Measurements from ENCODE around the gene FZD7. TPM values are rescaled to one million over a fixed set of nuclear protein-coding genes. Genes with fewer than 3 reads are reported as not detected.

Gene FZD7
- total RNA-seq, 4 donors from 2014 or later = 3.8 to 24.7 (median 10.1) TPM

GRCh38 chr2:202036601-202037037 lies 3.0 kb downstream of the FZD7 start:
- no peak for ATAC-seq (ENCODE audit: low FRiP score)
- no peak for TF ChIP-seq CTCF (IDR thresholded peaks at IDR 0.05)
- DNase-seq (ENCODE audit: low spot score) = no peak

GRCh38 chr2:202037086-202037485 lies 3.4 kb downstream of the FZD7 start:
- ATAC-seq (ENCODE audit: low FRiP score) = no peak
- no peak for DNase-seq (ENCODE audit: low spot score)
- no peak for TF ChIP-seq CTCF (IDR thresholded peaks at IDR 0.05)

- no peak for ATAC-seq (ENCODE audit: low FRiP score)
- no peak for TF ChIP-seq CTCF (IDR thresholded peaks at IDR 0.05)
- no peak for DNase-seq (ENCODE audit: low spot score)
Measured at GRCh38 chr2:202038471-202039277, 5.0 kb downstream of the FZD7 start.

GRCh38 chr2:202039278-202040078 lies 5.8 kb downstream of the FZD7 start:
- no peak for ATAC-seq (ENCODE audit: low FRiP score)
- DNase-seq (ENCODE audit: low spot score) = no peak
- no peak for TF ChIP-seq CTCF (IDR thresholded peaks at IDR 0.05)

- DNase-seq (ENCODE audit: low spot score) (no peak), ATAC-seq (ENCODE audit: low FRiP score) (no peak)
- TF ChIP-seq CTCF (IDR thresholded peaks at IDR 0.05) = no peak
Measured at GRCh38 chr2:202040079-202040844, 6.6 kb downstream of the FZD7 start.

GRCh38 chr2:202042444-202042843 lies 8.8 kb downstream of the FZD7 start:
- no peak for TF ChIP-seq CTCF (IDR thresholded peaks at IDR 0.05)
- DNase-seq (ENCODE audit: low spot score) (no peak), ATAC-seq (ENCODE audit: low FRiP score) (no peak)

All from omental fat pad (tissue), 4 donors.